HFF-Myc (cell line): Measurements from ENCODE around the gene MROH2B.

Experiments used
- DNase-seq: peaks from one replicate; pipeline ENCODE4 v3.0.0-alpha.2; 2011; ENCODE audit warnings: low read depth; ENCODE audit errors: extremely low read depth
- H3K4me3 ChIP-seq: replicated peaks from 2 replicates; pipeline ENCODE4 v1.5.1; 2011; ENCODE audit warnings: low read depth, mild to moderate bottlenecking, control low read depth, low read length
- CTCF ChIP-seq: IDR thresholded peaks from 2 replicates; pipeline ENCODE4 v1.5.1; 2012; ENCODE audit warnings: mild to moderate bottlenecking, low read depth, low read length, control low read depth; ENCODE audit errors: missing control alignments

MROH2B gene

GRCh38 chr5:41083306-41083705 is 12.2 kb upstream of the MROH2B start:
- TF ChIP-seq CTCF, result no peak
- H3K4me3 ChIP-seq, result no peak overlapping the region
- no peak for DNase-seq

GRCh38 chr5:41071975-41072374 is 833 bp upstream of the MROH2B start:
- DNase-seq, result no peak
- no peak for TF ChIP-seq CTCF
- no peak overlapping the region for H3K4me3 ChIP-seq

- DNase-seq, result no peak
- TF ChIP-seq CTCF, result no peak
- H3K4me3 ChIP-seq, result no peak overlapping the region
These were observed 3.2 kb downstream of the MROH2B start for GRCh38 chr5:41067714-41068568.

GRCh38 chr5:41065691-41066335 is 5.3 kb downstream of the MROH2B start:
- TF ChIP-seq CTCF, result no peak
- no peak for DNase-seq
- no peak overlapping the region for H3K4me3 ChIP-seq

GRCh38 chr5:41057940-41058339 is 13.2 kb downstream of the MROH2B start:
- no peak for TF ChIP-seq CTCF
- no peak for DNase-seq
- H3K4me3 ChIP-seq, result no peak overlapping the region

GRCh38 chr5:41057231-41057630 is 13.9 kb downstream of the MROH2B start:
- H3K4me3 ChIP-seq, result no peak overlapping the region
- no peak for DNase-seq
- no peak for TF ChIP-seq CTCF
